GM12878 (cell line): ENCODE measurements around the gene FBXL3. TPM values are rescaled to one million over a fixed set of nuclear protein-coding genes. Genes with fewer than 3 reads are reported as not detected.

Source experiments
- ATAC-seq: fragments of 200-7000 bp; cut with Tn5 transposase; 3 replicates; pipeline ENCODE4 v1.9.1; 2020; ENCODE audit warnings: mild to moderate bottlenecking, moderate library complexity
- BruUV-seq: library from RNA; stranded (reverse); fragments of 400-500 nt; replicated peaks from 2 replicates; lab custom pipeline; 2021; lab: Mats Ljungman, UMichigan
- CTCF ChIA-PET: fragments of 300-600 bp; sonication (Branson Sonifier 250); formaldehyde crosslinking; extraction: SDS; loops from one replicate; lab custom pipeline; 2021; ENCODE audit warnings: inconsistent platforms; lab: Yijun Ruan, JAX
- POLR2A ChIA-PET: fragments of 350-600 bp; formaldehyde crosslinking; extraction: SDS; loops from one replicate; lab custom pipeline; 2021; ENCODE audit warnings: inconsistent platforms; lab: Charles Lee
- RAD21 ChIA-PET: fragments of 300-600 bp; sonication (Branson Sonifier 250); formaldehyde crosslinking; loops from one replicate; lab custom pipeline; 2023; ENCODE audit warnings: antibody characterized with exemption; ENCODE audit not compliant: unreplicated experiment; lab: Charles Lee
- SMC1A ChIA-PET: fragments of 300-600 bp; sonication (Branson Sonifier 250); formaldehyde crosslinking; loops from one replicate; lab custom pipeline; 2023; ENCODE audit not compliant: unreplicated experiment, uncharacterized antibody; lab: Charles Lee
- DNase-seq: peaks from one replicate; pipeline ENCODE4 v3.0.0-alpha.2; 2011; ENCODE audit warnings: low read depth, low spot score
- FAIRE-seq: peaks from 3 replicates; lab custom pipeline; 2011; peaks lifted over from hg19 to GRCh38; lab: Jason Lieb, UNC
- H2AFZ ChIP-seq: 2 replicates; pipeline ENCODE4 v1.6.0; 2011; ENCODE audit warnings: low read depth, low read length, control low read depth; ENCODE audit not compliant: control insufficient read depth
- H3K27ac ChIP-seq: 2 replicates; pipeline ENCODE4 v1.5.1; 2011; ENCODE audit warnings: control low read depth; ENCODE audit not compliant: control insufficient read depth, insufficient read depth
- H3K27me3 ChIP-seq, 2 experiments: replicated peaks in 1 of 2; 2 replicates each; pipeline versions ENCODE4 v1.6.0 to v1.6.1; 2011; ENCODE audit warnings: low read length in 1 of 2; ENCODE audit not compliant: control insufficient read depth in 2 of 2, insufficient read depth in 2 of 2
- H3K36me3 ChIP-seq, 2 experiments: 2 replicates each; pipeline ENCODE4 v1.5.1; 2011; ENCODE audit warnings: low read length in 1 of 2; ENCODE audit not compliant: control insufficient read depth in 2 of 2, insufficient read depth in 2 of 2
- H3K4me1 ChIP-seq: 2 replicates; pipeline ENCODE4 v1.6.1; 2011; ENCODE audit warnings: mild to moderate bottlenecking, low read length, moderate library complexity, mixed read lengths; ENCODE audit not compliant: control insufficient read depth, insufficient read depth
- H3K4me2 ChIP-seq: 2 replicates; pipeline ENCODE4 v1.6.0; 2011; ENCODE audit warnings: control low read depth; ENCODE audit not compliant: control insufficient read depth, insufficient read depth
- H3K4me3 ChIP-seq: fragments of 200-600 bp; sonication (generic); 2 replicates; pipeline ENCODE4 v1.5.1; 2016
- H3K79me2 ChIP-seq: 2 replicates; pipeline ENCODE4 v1.6.0; 2011; ENCODE audit warnings: low read length; ENCODE audit not compliant: control insufficient read depth, insufficient read depth
- H3K9ac ChIP-seq: 2 replicates; pipeline ENCODE4 v1.8.0; 2011; ENCODE audit warnings: low read length, control low read depth, mixed read lengths; ENCODE audit not compliant: control insufficient read depth, insufficient read depth
- H3K9me3 ChIP-seq: replicated peaks from 3 replicates; pipeline ENCODE4 v1.5.1; 2011; ENCODE audit warnings: mild to moderate bottlenecking, low read length; ENCODE audit not compliant: control insufficient read depth, insufficient read depth
- H4K20me1 ChIP-seq: 2 replicates; pipeline ENCODE4 v1.6.0; 2011; ENCODE audit not compliant: control insufficient read depth, insufficient read depth
- CBFB ChIP-seq: IDR thresholded peaks from 2 replicates; pipeline ENCODE4 v1.6.1; 2016; ENCODE audit warnings: antibody characterized with exemption, low read depth
- CHD4 ChIP-seq: fragments of 200-600 bp; sonication (generic); IDR thresholded peaks from 2 replicates; pipeline ENCODE4 v1.6.1; 2016; ENCODE audit warnings: mild to moderate bottlenecking
- CREB1 ChIP-seq: IDR thresholded peaks from 2 replicates; pipeline ENCODE4 v1.6.1; 2012; ENCODE audit warnings: low read depth, mild to moderate bottlenecking, inconsistent platforms
- JUND ChIP-seq: IDR thresholded peaks from 2 replicates; pipeline ENCODE4 v1.6.1; 2012; ENCODE audit warnings: low read depth, mild to moderate bottlenecking, low read length, improper control_type of control experiment, moderate library complexity
- RAD51 ChIP-seq: fragments of 450-650 bp; IDR thresholded peaks from 2 replicates; pipeline ENCODE4 v1.6.1; 2016; ENCODE audit warnings: moderate library complexity, mild to moderate bottlenecking, inconsistent platforms
- SMAD5 ChIP-seq: IDR thresholded peaks from 2 replicates; pipeline ENCODE4 v1.6.1; 2016; ENCODE audit warnings: antibody characterized with exemption, low read depth
- SP1 ChIP-seq: IDR thresholded peaks from one replicate; pipeline ENCODE4 v1.6.1; 2011; ENCODE audit warnings: low read depth, low read length
- STAT3 ChIP-seq: IDR thresholded peaks from 2 replicates; pipeline ENCODE4 v1.6.1; 2011; ENCODE audit warnings: low read depth, low read length, improper control_type of control experiment
- ZZZ3 ChIP-seq: IDR thresholded peaks from 2 replicates; pipeline ENCODE4 v1.6.1; 2011; ENCODE audit warnings: low read depth; ENCODE audit not compliant: control insufficient read depth, insufficient read length
- WGBS: methylation state at CpG from one replicate; pipeline ENCODE4 v1.1.6; 2016; ENCODE audit warnings: low lambda C conversion rate; ENCODE audit not compliant: insufficient replicate concordance, insufficient coverage; ENCODE audit errors: missing lambda C conversion rate; 5-methylcytosine and 5-hydroxymethylcytosine counted together
- in situ Hi-C: fragments of 300-500 bp; cut with MboI; formaldehyde crosslinking; loops from 9 replicates; pipeline ENCODE4 v1.14.3; 2018; ENCODE audit warnings: mixed read lengths
- intact Hi-C: fragments of 100-400 bp; cut with micrococcal nuclease; formaldehyde crosslinking; loops from one replicate; pipeline ENCODE4 v1.14.2; 2022; ENCODE audit not compliant: unreplicated experiment
- polyA plus RNA-seq, 11 experiments: library from polyadenylated mRNA; depleted of rRNA in 4 of 11; unstranded in 6 of 11; stranded (reverse) in 5 of 11; fragments of >200 nt; fragmentation: Nextera tagmentation in 4 of 11; fragmentation: Illumina TruSeq in 1 of 11; extraction: Ambion mirVana in 4 of 11; extraction: Trizol in 1 of 11; gene quantifications; 1 replicate in 1 of 11; 2 replicates in 10 of 11; pipeline versions ENCODE4 v1.2.1 to v1.2.3, GENCODE V29; 2011 to 2016; ENCODE audit warnings: inconsistent platforms in 2 of 11, missing spikeins in 2 of 11, low read depth in 1 of 11
- total RNA-seq, 4 experiments: library from RNA; depleted of rRNA in 3 of 4; stranded (reverse); fragments of >200 nt in 3 of 4; fragmentation: Illumina TruSeq in 1 of 4; extraction: Trizol in 1 of 4; gene quantifications; 2 replicates each; pipeline versions ENCODE4 v1.2.1 to v1.2.3, GENCODE V29; 2013 to 2021
- TF ChIP-seq, protein P1 (sequence below): fragments of 450-650 bp; IDR thresholded peaks from 2 replicates; pipeline ENCODE4 v1.6.1; 2017; ENCODE audit warnings: antibody characterized with exemption, mild to moderate bottlenecking, moderate library complexity
- TF ChIP-seq, protein P2 (sequence below): fragments of 450-650 bp; IDR thresholded peaks from 2 replicates; pipeline ENCODE4 v1.6.1; 2017; ENCODE audit warnings: mild to moderate bottlenecking, low read depth, inconsistent platforms; ENCODE audit not compliant: poor library complexity, severe bottlenecking
- TF ChIP-seq, protein P3 (sequence below): IDR thresholded peaks from 2 replicates; pipeline ENCODE4 v1.6.1; 2011; ENCODE audit warnings: low read depth, mild to moderate bottlenecking, low read length, moderate library complexity, borderline replicate concordance; ENCODE audit errors: extremely low read depth
- TF ChIP-seq, protein P4 (sequence below): fragments of 150-350 bp; IDR thresholded peaks from 2 replicates; pipeline ENCODE4 v1.6.1; 2014; ENCODE audit warnings: mild to moderate bottlenecking, low read depth, low read length
- TF ChIP-seq, protein P5 (sequence below), 3 experiments: IDR thresholded peaks in 2 of 3; conservative IDR thresholded peaks in 1 of 3; 2 replicates each; pipeline ENCODE4 v1.5.1; 2011; ENCODE audit warnings: low read depth in 3 of 3, low read length in 3 of 3, mild to moderate bottlenecking in 3 of 3, control low read depth in 2 of 3, moderate library complexity in 2 of 3, inconsistent platforms in 1 of 3, mixed read lengths in 1 of 3; ENCODE audit not compliant: control insufficient read depth in 2 of 3, insufficient read depth in 1 of 3; ENCODE audit errors: extremely low read depth in 1 of 3

FBXL3 gene
- total and polyA plus RNA-seq, 10 of the 15 experiments (the other 5 are each of a cell fraction or from before 2014, with no cell fraction given), result 9.0 to 26.4 (median 19.7) TPM

DNA sequence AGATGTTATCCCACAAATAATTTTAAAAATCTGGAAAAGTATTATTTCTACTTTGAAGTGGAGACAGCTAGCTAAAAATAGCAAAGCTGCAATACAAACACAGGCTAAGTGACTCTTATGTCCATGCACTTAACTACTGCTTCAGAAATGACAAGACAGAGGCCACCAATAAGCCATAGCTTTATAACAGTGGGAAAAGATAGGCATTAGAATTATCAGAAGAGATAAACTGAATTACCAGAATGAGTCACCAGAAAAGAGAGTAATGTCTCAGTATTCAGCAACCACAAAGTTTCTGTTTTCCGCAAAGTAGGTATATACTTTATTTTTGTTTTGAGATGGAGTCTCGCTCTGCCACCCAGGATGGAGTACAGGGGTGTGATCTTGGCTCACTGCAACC is 17.9 kb downstream of the FBXL3 start:
- no peak overlapping the region for H2AFZ ChIP-seq
- peak; percentile 13 for FAIRE-seq
- ChIA-PET POLR2A (interaction anchor here (0.6 kb wide), 1 partner anchor 12 kb away, joined by 5 read pairs; no protein-coding TSS in a partner anchor), RAD21 (no interaction called here), SMC1A (interaction anchor here (0.9 to 1.3 kb wide), 2 partner anchors 8 to 9 kb away, joined by 3 read pairs; no protein-coding TSS in a partner anchor), CTCF (interaction anchor here (1.8 kb wide), 1 partner anchor 8 kb away, joined by 3 read pairs; no protein-coding TSS in a partner anchor)
- H3K4me1 ChIP-seq, result peaks cover 9% of the 10 kb centered on the region; the same call in 1 of the 2 replicates
- H3K9ac ChIP-seq, result no peak overlapping the region
- no peaks in the 10 kb centered on the region for H4K20me1 ChIP-seq
- DNase-seq, result no peak
- H3K27me3 ChIP-seq, result no peaks in the 10 kb centered on the region
- intact Hi-C loops (no loop called here), in situ Hi-C loops (loop anchor here (25.0 kb wide), 1 partner anchor 1628 kb away; no protein-coding TSS in a partner anchor)
- WGBS, result 32% methylated on average over 2 of the region's 2 CpGs
- H3K4me3 ChIP-seq, result no peak overlapping the region
- BruUV-seq, result no TSS peak
- H3K36me3 ChIP-seq, result peaks cover 8 to 34% of the 10 kb centered on the region in 2 experiments
- H3K79me2 ChIP-seq, result no peaks in the 10 kb centered on the region
- no peak overlapping the region for H3K4me2 ChIP-seq
- H3K9me3 ChIP-seq, result no peaks in the 10 kb centered on the region
- ATAC-seq, result peak; percentile 75
- no peak overlapping the region for H3K27ac ChIP-seq
- TF ChIP-seq, protein P1, sequence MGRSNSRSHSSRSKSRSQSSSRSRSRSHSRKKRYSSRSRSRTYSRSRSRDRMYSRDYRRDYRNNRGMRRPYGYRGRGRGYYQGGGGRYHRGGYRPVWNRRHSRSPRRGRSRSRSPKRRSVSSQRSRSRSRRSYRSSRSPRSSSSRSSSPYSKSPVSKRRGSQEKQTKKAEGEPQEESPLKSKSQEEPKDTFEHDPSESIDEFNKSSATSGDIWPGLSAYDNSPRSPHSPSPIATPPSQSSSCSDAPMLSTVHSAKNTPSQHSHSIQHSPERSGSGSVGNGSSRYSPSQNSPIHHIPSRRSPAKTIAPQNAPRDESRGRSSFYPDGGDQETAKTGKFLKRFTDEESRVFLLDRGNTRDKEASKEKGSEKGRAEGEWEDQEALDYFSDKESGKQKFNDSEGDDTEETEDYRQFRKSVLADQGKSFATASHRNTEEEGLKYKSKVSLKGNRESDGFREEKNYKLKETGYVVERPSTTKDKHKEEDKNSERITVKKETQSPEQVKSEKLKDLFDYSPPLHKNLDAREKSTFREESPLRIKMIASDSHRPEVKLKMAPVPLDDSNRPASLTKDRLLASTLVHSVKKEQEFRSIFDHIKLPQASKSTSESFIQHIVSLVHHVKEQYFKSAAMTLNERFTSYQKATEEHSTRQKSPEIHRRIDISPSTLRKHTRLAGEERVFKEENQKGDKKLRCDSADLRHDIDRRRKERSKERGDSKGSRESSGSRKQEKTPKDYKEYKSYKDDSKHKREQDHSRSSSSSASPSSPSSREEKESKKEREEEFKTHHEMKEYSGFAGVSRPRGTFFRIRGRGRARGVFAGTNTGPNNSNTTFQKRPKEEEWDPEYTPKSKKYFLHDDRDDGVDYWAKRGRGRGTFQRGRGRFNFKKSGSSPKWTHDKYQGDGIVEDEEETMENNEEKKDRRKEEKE, result no peak
- TF ChIP-seq CREB1 (no peak), STAT3 (no peak), SMAD5 (no peak), JUND (no peak), ZZZ3 (no peak), RAD51 (no peak), CHD4 (no peak), CBFB (no peak), SP1 (no peak)
- TF ChIP-seq, protein P2, sequence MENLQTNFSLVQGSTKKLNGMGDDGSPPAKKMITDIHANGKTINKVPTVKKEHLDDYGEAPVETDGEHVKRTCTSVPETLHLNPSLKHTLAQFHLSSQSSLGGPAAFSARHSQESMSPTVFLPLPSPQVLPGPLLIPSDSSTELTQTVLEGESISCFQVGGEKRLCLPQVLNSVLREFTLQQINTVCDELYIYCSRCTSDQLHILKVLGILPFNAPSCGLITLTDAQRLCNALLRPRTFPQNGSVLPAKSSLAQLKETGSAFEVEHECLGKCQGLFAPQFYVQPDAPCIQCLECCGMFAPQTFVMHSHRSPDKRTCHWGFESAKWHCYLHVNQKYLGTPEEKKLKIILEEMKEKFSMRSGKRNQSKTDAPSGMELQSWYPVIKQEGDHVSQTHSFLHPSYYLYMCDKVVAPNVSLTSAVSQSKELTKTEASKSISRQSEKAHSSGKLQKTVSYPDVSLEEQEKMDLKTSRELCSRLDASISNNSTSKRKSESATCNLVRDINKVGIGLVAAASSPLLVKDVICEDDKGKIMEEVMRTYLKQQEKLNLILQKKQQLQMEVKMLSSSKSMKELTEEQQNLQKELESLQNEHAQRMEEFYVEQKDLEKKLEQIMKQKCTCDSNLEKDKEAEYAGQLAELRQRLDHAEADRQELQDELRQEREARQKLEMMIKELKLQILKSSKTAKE, result no peak
- TF ChIP-seq, protein P3, sequence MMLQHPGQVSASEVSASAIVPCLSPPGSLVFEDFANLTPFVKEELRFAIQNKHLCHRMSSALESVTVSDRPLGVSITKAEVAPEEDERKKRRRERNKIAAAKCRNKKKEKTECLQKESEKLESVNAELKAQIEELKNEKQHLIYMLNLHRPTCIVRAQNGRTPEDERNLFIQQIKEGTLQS, result no peak
- TF ChIP-seq, protein P4, sequence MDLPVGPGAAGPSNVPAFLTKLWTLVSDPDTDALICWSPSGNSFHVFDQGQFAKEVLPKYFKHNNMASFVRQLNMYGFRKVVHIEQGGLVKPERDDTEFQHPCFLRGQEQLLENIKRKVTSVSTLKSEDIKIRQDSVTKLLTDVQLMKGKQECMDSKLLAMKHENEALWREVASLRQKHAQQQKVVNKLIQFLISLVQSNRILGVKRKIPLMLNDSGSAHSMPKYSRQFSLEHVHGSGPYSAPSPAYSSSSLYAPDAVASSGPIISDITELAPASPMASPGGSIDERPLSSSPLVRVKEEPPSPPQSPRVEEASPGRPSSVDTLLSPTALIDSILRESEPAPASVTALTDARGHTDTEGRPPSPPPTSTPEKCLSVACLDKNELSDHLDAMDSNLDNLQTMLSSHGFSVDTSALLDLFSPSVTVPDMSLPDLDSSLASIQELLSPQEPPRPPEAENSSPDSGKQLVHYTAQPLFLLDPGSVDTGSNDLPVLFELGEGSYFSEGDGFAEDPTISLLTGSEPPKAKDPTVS, result no peak
- TF ChIP-seq, protein P5, sequence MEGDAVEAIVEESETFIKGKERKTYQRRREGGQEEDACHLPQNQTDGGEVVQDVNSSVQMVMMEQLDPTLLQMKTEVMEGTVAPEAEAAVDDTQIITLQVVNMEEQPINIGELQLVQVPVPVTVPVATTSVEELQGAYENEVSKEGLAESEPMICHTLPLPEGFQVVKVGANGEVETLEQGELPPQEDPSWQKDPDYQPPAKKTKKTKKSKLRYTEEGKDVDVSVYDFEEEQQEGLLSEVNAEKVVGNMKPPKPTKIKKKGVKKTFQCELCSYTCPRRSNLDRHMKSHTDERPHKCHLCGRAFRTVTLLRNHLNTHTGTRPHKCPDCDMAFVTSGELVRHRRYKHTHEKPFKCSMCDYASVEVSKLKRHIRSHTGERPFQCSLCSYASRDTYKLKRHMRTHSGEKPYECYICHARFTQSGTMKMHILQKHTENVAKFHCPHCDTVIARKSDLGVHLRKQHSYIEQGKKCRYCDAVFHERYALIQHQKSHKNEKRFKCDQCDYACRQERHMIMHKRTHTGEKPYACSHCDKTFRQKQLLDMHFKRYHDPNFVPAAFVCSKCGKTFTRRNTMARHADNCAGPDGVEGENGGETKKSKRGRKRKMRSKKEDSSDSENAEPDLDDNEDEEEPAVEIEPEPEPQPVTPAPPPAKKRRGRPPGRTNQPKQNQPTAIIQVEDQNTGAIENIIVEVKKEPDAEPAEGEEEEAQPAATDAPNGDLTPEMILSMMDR (IDR thresholded peaks at IDR 0.05 in 2 of 3, conservative IDR thresholded peaks at IDR 0.05 in 1 of 3; ENCODE audit: control insufficient read depth in 2 of 3, extremely low read depth in 1 of 3, insufficient read depth in 1 of 3, low read depth in 3 of 3, low read length in 3 of 3), result no peak
